SKM-1 treated with dmso at 0.1 percent for 144 hours (cell line): Measurements from ENCODE around the gene GLO1.
A peak's percentile ranks its signal among the peaks of the same experiment; 100 is the strongest.

ENCODE experiments used
- DNase-seq: peaks from one replicate; lab custom pipeline; 2025; ENCODE audit not compliant: unreplicated experiment; lab: John Stamatoyannopoulos, UW

GLO1 gene

GRCh38 chr6:38673397-38674165, 29.4 kb downstream of the GLO1 start:
- DNase-seq = peak; percentile 19

GRCh38 chr6:38671885-38672467, 31.0 kb downstream of the GLO1 start:
- DNase-seq = peak; percentile 52

- no peak for DNase-seq
Measured at GRCh38 chr6:38658418-38659167, 44.4 kb downstream of the GLO1 start.

GRCh38 chr6:38656896-38657295, 46.0 kb downstream of the GLO1 start:
- DNase-seq = no peak

GRCh38 chr6:38654263-38654662, 48.7 kb downstream of the GLO1 start:
- DNase-seq = no peak

GRCh38 chr6:38651121-38651784, 51.7 kb downstream of the GLO1 start:
- DNase-seq = no peak

GRCh38 chr6:38650207-38650752, 52.7 kb downstream of the GLO1 start:
- DNase-seq = no peak

- DNase-seq = no peak
Measured at GRCh38 chr6:38649744-38650143, 53.2 kb downstream of the GLO1 start.

- DNase-seq = no peak
Measured at GRCh38 chr6:38648629-38649028, 54.3 kb downstream of the GLO1 start.

GRCh38 chr6:38646166-38646878, 56.6 kb downstream of the GLO1 start:
- DNase-seq = no peak

- DNase-seq = no peak
Measured at GRCh38 chr6:38644951-38645350, 58.0 kb downstream of the GLO1 start.

GRCh38 chr6:38640216-38640909, 62.6 kb downstream of the GLO1 start:
- no peak for DNase-seq

GRCh38 chr6:38639498-38640215, 63.3 kb downstream of the GLO1 start, which contains the start of gene BTBD9:
BTBD9 (minus strand) TSS chr6:38639929.
- peak; percentile 68 for DNase-seq

- no peak for DNase-seq
Measured at GRCh38 chr6:38638941-38639497, 63.9 kb downstream of the GLO1 start.

- no peak for DNase-seq
Measured at GRCh38 chr6:38637756-38638155, 65.2 kb downstream of the GLO1 start.

GRCh38 chr6:38636027-38636426, 66.9 kb downstream of the GLO1 start:
- no peak for DNase-seq

- no peak for DNase-seq
Measured at GRCh38 chr6:38634518-38634917, 68.4 kb downstream of the GLO1 start.

GRCh38 chr6:38632490-38632889, 70.5 kb downstream of the GLO1 start:
- no peak for DNase-seq

- no peak for DNase-seq
Measured at GRCh38 chr6:38631186-38631783, 71.7 kb downstream of the GLO1 start.
